Activated gamma-delta T cell treated with anti-CD3 and anti-CD28 coated beads, Interleukin-2, amount 50 U/mL, for 16 hours (primary cell): ENCODE results near the gene PAH.
"Not testable (repeated sequence)": the region's sequence is repeated elsewhere in the genome, so short reads cannot be mapped to it uniquely, and the experiment has no call there.

Source experiments
- DNase-seq: peaks from one replicate; pipeline ENCODE4 v3.0.0-alpha.2; 2020; ENCODE audit warnings: low read depth

Gene PAH

GRCh38 chr12:102891756-102892155, 25.3 kb downstream of the PAH start:
- no peak for DNase-seq

GRCh38 chr12:102888511-102888910, 28.5 kb downstream of the PAH start:
- DNase-seq: no peak

GRCh38 chr12:102885043-102885932, 31.8 kb downstream of the PAH start:
- DNase-seq: no peak

- no peak for DNase-seq
Observed at GRCh38 chr12:102883204-102883799, 33.7 kb downstream of the PAH start.

- DNase-seq: no peak
Observed at GRCh38 chr12:102880783-102881182, 36.3 kb downstream of the PAH start.

GRCh38 chr12:102879144-102879763, 37.8 kb downstream of the PAH start:
- no peak for DNase-seq

- DNase-seq: no peak
Observed at GRCh38 chr12:102876883-102877282, 40.2 kb downstream of the PAH start.

- no peak for DNase-seq
Observed at GRCh38 chr12:102874819-102875218, 42.2 kb downstream of the PAH start.

GRCh38 chr12:102873077-102873476, 44.0 kb downstream of the PAH start:
- no peak for DNase-seq

- DNase-seq: no peak
Observed at GRCh38 chr12:102871014-102871413, 46.0 kb downstream of the PAH start.

- no peak for DNase-seq
Observed at GRCh38 chr12:102869571-102869970, 47.5 kb downstream of the PAH start.

GRCh38 chr12:102865821-102866615, 51.0 kb downstream of the PAH start:
- DNase-seq: no peak

- DNase-seq: no peak
Observed at GRCh38 chr12:102862486-102862885, 54.6 kb downstream of the PAH start.

GRCh38 chr12:102851246-102851645, 65.8 kb downstream of the PAH start:
- no peak for DNase-seq

GRCh38 chr12:102849722-102850447, 67.2 kb downstream of the PAH start:
- no peak for DNase-seq

GRCh38 chr12:102848832-102849231, 68.2 kb downstream of the PAH start:
- DNase-seq: no peak

GRCh38 chr12:102847131-102847530, 69.9 kb downstream of the PAH start:
- no peak for DNase-seq

- DNase-seq: no peak
Observed at GRCh38 chr12:102833687-102834441, 83.2 kb downstream of the PAH start.

GRCh38 chr12:102832826-102833225, 84.2 kb downstream of the PAH start:
- not testable (repeated sequence) for DNase-seq

- no peak for DNase-seq
Observed at GRCh38 chr12:102824218-102824835, 92.7 kb downstream of the PAH start.
